Stimulated activated CD8-positive, alpha-beta memory T cell treated with anti-CD3 and anti-CD28 coated beads, Interleukin-7, amount 100 ng/mL, for 1 hour (primary cell): ENCODE results near the gene FARP1.
"Not testable (repeated sequence)": the region's sequence is repeated elsewhere in the genome, so short reads cannot be mapped to it uniquely, and the experiment has no call there.

ENCODE experiments used
- DNase-seq, 2 donors: peaks; one replicate each; pipeline ENCODE4 v3.0.0-alpha.2; 2020; ENCODE audit warnings: low read depth in 2 of 2

FARP1 gene

DNA sequence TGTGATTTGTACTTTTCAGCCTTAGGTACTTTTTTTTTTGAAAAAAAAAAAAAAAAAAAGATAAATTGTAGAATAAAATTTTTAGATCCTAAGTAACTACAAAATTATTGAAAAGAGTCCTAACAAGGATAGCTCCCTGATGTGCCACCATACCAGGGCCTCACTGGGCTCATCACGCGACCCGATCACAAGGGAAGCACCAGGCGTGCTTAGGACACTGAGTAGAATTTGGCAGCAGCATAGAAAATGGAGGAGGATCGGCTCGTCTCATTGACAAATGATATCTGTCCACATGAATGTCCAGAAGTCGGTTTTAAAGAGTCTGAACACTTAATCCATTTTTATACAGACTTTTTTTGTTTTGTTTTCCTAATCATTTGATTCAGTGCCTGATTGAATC is 255.0 kb downstream of the FARP1 start:
- no peak for DNase-seq

DNA sequence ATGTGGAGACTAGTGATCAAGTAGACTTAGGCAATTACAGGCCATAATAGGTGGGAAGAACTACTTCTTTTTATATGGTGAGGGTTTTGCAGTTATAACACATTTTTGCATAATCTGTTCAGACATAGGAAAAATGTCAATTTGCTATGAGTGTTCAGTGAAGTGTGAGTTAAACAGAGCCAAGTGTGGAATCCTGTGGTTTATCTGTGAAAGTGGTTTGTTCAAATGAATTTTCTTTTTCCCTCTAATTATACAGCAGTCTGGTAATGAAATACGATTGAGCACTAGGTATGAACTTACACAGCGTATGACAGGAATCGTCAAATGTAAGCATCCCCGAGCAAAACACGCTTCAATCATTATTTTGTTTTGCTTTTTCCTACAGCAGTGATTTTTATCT is 255.7 kb downstream of the FARP1 start:
- no peak for DNase-seq

GRCh38 chr13:98399756-98400155 is 256.9 kb downstream of the FARP1 start:
- no peak for DNase-seq

GRCh38 chr13:98401934-98402333 is 259.0 kb downstream of the FARP1 start:
- DNase-seq: no peak

- DNase-seq: no peak
These were observed 260.2 kb downstream of the FARP1 start for GRCh38 chr13:98403076-98403475.

DNA sequence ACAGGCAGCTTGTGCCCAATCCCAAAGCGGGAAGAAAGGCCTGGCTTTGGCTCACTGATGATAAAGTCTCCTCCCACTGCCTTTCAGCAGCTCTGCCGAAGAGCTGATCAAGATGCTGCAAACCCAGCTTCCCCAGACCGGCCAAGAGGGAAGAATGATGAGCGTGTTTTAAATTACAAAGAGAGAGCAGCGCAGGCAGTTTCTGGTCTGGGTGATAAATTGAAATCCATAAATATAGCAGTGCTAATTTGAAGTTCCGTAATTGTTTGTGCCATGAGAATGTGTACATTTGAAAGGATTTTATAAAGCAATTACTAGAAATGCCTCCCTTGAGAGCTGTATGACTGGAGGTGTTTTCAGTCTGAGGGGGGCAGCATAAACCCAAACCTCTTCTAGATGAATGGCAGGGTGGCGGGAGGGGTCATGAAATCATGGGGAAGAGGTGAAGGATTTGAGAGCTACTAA is 262.2 kb downstream of the FARP1 start:
- DNase-seq: no peak

DNA sequence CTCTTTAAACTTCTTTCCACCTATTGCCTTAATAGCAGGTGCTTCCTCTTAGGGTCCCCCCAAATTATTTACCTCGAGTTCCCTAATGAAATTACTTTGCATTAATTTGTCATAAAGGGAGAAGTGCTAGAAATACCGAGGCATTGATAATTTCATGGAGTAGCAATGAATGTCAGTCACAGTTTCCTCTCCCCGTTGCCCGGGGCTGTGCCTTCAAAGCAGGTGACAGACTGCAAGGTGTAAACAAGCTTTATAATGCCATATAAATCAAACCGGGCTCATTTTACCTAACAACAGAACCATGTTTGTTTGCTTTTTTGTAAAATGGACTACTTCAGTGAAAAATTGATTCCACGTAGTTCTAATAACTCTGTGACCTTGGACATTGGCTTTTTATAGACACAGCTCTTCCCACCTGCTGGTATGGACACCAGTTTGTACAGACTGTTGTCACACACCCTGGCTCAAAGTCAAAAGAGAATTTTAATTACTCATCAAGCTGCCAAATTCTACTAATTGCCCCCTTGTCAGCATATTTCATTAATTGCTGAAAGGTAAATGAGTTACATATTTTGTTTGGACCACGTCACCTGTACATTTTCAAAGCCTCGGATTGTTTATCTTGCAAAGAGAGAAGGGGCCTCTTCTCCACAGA is 262.9 kb downstream of the FARP1 start:
- DNase-seq: no peak

GRCh38 chr13:98406427-98406826 is 263.5 kb downstream of the FARP1 start:
- DNase-seq: no peak

DNA sequence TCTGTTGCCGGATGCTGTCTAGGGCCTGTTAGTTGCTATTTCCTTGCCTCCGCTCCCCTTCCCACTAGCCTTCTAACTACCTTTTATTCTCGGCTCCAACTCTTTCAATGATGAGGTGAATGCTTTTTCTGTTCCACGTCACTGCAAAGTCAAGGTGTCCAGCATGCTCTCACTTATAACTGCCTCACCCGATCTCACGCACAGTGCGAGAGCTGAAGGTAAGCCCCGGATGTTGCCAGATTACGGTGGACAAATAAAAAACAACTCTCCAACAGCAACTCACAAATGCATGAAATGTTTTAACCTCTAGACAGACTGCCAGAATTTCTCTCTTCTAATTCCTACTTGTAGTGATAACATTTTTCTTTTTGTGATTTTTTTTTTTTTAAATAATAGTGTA is 264.1 kb downstream of the FARP1 start:
- DNase-seq: no peak

- no peak for DNase-seq
These were observed 264.7 kb downstream of the FARP1 start for GRCh38 chr13:98407575-98407974.

DNA sequence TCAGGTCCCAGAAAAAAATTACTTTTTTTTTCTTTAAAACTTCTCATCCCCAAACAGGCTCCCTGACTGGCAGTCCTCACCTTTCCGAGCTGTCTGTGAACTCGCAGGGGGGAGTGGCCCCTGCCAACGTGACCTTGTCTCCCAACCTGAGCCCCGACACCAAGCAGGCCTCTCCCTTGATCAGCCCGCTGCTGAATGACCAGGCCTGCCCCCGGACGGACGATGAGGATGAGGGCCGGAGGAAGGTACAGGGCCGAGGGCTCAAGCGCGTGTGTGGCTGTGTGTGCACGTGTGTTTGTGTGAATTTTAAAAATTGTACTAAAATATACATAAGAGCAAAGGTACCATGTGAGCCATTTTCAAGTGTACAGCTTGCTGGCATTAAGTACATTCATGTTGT is 266.4 kb downstream of the FARP1 start:
- no peak for DNase-seq

GRCh38 chr13:98410612-98411011 is 267.7 kb downstream of the FARP1 start:
- no peak for DNase-seq

GRCh38 chr13:98411013-98411412 is 268.1 kb downstream of the FARP1 start:
- DNase-seq: no peak

GRCh38 chr13:98411617-98412265 is 268.8 kb downstream of the FARP1 start:
- DNase-seq: no peak

- DNase-seq: not testable (repeated sequence)
These were observed 270.4 kb downstream of the FARP1 start for GRCh38 chr13:98413278-98413677.

- no peak for DNase-seq
These were observed 270.9 kb downstream of the FARP1 start for GRCh38 chr13:98413796-98414195.

DNA sequence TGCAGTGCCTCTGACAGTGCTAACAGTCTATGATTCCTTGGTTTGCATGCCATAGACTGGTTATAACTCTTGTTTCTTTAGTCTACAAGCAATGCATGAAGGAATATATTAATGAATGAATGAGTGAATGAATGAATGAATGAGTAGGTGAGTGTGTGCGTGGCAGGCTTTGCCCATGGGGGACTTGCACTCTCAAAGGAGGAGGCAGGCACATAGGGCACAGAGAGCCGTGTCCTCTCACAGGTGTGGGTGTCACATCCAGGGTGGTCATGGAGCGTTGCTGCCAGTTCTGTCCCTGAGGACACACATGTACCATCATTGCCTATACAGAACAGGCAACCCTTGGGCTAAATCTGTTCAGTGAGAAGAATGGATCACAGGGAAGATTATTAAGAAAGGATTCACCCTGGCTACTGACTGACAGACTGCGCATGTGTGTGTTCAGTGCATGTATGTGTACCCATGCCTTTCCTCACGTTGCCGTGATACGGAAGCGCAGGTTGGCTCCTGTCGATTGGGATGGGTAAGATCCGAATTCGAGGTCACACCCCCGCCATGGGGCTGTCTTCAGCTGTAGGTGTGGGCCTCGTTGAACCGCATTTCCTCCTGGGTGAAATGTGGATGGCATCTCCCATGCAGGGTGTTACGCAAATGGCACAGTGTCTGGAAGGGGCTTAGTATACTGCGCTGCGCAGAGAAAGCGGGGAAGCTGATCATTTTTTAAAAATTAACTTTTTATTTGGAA is 272.6 kb downstream of the FARP1 start:
- DNase-seq: no peak

- DNase-seq: no peak
These were observed 273.5 kb downstream of the FARP1 start for GRCh38 chr13:98416408-98416807.

GRCh38 chr13:98419786-98420553 is 277.1 kb downstream of the FARP1 start:
- DNase-seq: no peak

DNA sequence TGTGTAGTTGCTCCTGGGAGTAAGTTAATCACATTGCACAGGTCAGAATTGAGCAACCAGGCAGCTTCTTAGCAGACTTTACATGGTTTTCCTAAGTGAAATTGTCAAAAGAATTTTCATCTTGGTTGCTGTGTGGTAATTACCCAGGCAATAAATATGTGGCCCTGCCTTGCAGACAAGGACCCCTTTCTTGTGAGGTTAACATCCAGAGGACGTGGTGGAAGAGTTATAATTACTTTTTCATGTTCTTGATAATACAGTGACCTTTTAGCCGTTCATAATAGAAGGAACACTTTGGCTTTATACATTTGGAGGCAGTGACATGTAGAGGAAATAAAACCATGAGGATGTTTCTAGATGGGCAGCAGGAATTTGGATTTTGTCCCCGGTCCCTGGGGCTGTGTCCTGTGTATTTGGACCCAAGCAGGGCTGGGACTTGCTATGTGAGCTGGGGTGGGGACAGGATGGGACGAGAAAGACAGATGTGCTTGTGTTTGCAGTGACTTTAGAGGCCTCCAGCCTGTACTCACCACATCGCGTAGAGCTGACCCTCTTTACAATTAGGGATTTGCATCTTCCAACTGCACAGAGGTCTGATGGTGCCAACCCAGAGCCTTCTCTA is 277.8 kb downstream of the FARP1 start:
- no peak for DNase-seq

GRCh38 chr13:98422046-98422445 is 279.2 kb downstream of the FARP1 start:
- DNase-seq: no peak

GRCh38 chr13:98423417-98423816 is 280.5 kb downstream of the FARP1 start:
- no peak for DNase-seq
